GM19238 (cell line): ENCODE measurements around the gene PLEKHA6.
"Not testable (repeated sequence)": the region's sequence is repeated elsewhere in the genome, so short reads cannot be mapped to it uniquely, and the experiment has no call there.

ENCODE experiments used
- DNase-seq: peaks from one replicate; pipeline ENCODE4 v3.0.0; 2011; ENCODE audit warnings: low spot score; ENCODE audit not compliant: insufficient read length

Gene PLEKHA6

GRCh38 chr1:204336421-204337035 lies 23.2 kb downstream of the PLEKHA6 start:
- DNase-seq: no peak

DNA sequence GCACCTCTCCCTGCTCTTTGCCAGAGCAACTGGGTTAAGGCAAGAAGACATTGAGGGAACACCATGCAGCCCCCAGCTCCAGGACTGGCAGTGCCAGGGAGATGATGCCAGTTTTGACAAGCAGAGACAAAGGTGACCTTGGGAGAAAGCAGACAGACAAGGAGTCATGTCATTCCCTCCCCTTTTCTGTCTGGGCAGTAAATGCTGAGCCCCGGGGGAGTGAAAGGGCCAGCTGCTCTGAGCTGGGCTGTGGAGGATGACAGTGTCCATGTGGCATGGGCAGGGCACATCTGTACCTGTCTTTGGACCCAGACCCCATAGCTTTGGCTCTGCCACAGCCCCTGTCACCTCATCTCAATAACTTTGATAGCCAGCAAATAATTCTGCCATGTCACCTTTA lies 24.2 kb downstream of the PLEKHA6 start:
- DNase-seq: no peak

DNA sequence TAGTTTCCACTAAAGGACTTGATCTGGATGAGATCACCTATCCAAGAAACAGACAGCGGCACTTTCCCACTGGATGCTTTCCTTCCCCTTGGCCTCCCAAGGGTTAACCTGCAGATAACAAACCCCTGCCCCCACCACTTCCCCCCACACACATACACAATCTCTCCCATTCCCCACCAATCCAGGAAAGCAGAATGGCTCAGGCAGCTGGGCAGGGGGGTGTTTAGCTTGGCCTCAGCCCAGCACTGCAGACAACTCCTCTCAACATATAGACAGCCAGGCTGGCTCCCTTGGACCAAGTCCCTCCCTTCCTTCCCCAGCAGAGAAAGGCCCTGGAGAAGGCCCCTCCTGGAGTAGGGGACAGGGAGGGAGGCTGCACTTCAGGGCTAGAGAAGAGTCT lies 24.6 kb downstream of the PLEKHA6 start:
- no peak for DNase-seq

DNA sequence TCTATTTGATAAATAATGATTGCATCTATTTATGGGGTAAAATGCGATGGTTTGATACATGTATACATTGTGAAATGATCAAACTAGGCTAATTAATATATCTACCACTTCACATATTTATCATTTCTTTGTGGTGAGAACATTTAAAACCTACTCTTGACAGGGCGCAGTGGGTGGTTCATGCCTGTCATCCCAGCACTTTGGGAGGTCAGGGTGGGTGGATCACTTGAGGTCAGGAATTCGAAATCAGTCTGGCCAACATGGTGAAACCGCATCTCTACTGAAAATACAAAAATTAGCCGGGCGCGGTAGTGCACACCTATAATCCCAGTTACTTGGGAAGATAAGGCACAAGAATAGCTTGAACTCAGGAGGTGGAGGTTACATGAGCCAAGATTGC lies 25.3 kb downstream of the PLEKHA6 start:
- no peak for DNase-seq

GRCh38 chr1:204333427-204333826 lies 26.3 kb downstream of the PLEKHA6 start:
- no peak for DNase-seq

DNA sequence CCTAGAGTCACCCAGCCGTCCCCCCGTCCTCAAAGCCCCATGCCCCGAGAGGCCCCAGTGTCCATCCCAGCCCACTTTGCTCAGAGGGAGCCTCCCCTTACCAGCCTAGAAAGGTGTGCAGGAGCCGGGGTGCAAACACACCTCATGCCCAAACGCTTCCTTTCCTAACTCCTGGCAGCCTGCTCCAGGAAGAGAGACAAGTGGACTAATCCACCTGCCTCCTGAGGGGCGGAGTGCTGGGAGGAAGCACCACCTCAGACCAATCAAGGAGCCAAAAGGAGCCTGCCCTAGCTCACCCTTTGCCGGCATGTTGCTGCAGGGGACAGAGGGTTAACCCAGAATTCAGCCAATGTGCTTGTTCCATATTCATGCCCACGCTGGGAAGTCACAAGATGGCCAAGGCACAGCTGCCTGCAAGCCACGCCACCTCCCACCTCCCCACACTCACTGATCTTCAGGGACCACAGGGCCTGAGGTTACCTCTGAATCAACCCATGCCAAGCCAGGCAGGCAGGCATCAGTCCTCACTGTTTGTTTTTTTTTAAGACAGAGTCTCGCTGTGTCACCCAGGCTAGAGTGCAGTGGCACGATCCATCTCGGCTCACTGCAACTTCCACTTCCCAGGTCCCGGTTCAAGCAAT lies 27.8 kb downstream of the PLEKHA6 start:
- no peak for DNase-seq

- no peak for DNase-seq
Observed at GRCh38 chr1:204331275-204331674, 28.5 kb downstream of the PLEKHA6 start.

GRCh38 chr1:204327870-204328269 lies 31.9 kb downstream of the PLEKHA6 start:
- not testable (repeated sequence) for DNase-seq

DNA sequence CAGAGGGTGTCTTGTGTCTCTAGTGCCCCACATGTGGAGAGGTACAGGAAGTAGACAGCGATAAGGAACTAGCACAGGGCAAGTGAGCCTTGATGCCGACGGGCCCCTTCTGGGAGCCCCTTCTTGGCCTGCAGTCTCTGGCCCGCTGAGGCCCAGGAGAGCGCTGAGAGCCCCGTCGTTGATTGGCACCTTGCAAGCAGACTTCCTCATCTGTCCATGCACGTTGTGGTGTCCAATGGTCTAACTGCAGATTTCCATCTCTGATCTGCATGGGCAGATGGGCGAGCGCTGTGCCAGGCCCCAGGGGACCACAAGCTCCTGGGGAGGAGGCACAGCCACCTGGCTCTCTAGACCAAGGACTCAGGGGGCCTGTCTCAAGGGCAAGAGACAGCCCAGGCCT lies 32.4 kb downstream of the PLEKHA6 start:
- no peak for DNase-seq

DNA sequence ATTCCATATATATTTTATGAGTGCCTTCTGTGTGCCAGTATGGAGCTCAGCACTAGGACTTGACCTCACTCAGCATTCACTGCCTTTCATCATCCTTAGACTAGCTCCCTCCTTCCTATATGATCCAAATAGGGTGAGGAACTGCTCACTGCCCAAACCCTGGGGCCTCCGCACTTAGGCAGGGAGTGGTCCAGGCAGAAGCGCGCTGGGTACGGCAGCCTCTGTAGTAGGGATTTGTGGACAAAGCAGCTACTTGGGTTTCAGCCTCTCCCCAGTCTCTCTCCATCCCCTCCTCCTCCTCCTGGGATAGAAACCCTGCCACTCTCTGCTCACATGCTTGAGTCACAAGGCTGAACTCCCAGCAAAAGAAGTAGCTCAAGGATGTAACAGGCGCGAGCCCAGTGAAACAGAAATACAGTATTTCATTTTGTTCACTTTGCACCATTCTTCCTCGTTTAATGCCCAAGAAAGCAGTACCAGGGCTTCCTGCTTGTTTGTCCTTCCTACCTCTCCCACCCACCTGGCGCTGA lies 32.9 kb downstream of the PLEKHA6 start:
- DNase-seq: no peak

DNA sequence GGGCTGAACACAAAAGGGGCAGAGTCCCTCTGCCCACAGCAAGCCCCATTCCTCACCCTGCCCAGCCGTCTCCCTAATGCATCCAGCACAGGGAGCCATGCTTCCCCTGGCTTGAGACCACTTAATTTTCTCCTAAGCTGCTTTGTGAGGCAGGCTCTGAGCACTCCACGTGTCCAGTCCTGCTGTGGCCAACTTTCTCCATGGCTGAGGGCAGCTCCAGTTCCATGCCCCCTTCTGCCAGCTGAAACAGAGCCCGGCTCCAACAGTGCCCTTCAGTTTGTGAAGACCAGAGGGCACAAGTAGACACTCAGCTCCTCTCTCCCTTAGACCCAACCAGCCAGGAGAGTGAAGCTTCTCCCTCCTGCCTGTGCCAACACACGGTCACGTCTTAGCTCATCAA lies 33.8 kb downstream of the PLEKHA6 start:
- no peak for DNase-seq

- no peak for DNase-seq
Observed at GRCh38 chr1:204323887-204324286, 35.8 kb downstream of the PLEKHA6 start.

GRCh38 chr1:204322339-204322868 lies 37.3 kb downstream of the PLEKHA6 start:
- DNase-seq: no peak

DNA sequence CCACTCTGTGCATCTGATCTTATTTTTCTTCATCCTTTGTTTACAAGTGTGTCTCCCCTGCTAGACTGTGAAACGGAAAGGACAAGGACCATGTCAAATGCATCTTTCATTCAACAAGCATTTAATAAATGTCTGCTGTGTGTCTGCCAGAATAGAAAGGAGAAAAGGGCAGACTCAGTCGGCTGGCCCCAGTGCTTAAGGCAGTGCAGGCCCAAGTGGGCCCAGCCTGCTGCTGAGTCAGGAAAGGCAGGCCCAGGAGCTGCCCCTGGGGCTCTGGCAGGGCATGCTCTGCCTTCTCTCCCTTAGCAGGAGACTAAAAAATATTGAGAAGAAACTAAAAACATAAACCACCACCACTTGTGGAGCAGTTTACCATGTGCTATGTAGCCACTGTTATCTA lies 38.1 kb downstream of the PLEKHA6 start:
- no peak for DNase-seq

DNA sequence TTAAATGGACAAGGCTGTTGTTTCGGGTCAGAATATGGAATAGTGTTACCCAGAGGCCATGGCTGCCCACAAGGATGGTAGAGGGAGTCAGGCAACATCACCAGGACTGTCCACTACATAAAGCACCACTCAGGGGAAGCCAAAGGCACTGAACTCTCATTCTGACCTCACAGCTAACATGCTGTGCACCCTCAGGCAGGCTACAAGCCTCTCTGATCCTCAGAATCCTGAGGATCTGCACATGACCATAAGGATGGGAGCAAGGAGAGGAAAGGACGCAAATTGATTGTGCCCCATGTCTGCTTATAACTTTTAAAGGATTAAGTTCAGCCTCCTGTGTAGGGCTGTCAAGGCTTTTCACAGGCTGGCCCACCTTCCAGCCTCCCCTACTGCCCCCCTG lies 38.7 kb downstream of the PLEKHA6 start:
- DNase-seq: no peak

DNA sequence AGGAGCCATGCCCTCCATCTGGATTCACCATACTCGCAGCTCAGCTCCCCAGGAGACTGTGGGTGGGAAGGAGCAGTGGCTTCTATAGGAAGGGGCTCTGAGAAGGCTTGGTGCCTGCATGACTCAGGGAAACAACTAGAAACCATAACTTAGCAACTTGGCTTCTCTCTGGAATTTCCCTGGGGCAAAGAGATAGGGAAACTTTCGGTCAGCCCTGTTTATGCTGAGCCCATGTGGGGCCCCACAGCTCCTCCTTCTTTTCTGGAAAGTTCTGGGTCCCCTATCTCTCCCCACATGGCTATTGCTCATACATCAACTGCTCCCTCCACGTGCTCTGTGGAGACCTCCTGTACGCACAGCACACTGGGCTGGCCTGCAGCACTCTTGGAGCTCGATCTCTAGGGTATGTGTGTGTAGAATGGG lies 39.3 kb downstream of the PLEKHA6 start:
- no peak for DNase-seq

DNA sequence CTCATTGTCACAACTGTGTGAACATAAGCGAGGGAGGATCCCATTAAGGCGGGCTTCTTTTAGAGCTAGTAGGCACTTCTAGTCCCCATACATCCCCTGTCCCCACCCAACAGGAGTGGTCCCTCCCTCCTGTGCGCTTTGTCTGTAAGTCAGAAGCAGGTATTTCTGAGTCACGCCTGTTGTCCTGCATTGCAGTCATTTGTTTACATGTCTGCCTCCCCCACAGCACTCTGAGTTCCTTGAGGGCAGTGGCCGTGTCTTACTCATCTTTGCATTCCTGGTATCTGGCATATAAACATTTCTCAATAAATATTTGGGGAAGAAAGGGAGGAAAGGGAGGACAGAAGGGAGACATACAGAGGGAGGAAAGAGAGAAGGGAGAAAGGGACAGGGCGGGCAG lies 40.3 kb downstream of the PLEKHA6 start:
- DNase-seq: no peak

- DNase-seq: no peak
Observed at GRCh38 chr1:204319027-204319426, 40.7 kb downstream of the PLEKHA6 start.

- no peak for DNase-seq
Observed at GRCh38 chr1:204318324-204318723, 41.4 kb downstream of the PLEKHA6 start.

DNA sequence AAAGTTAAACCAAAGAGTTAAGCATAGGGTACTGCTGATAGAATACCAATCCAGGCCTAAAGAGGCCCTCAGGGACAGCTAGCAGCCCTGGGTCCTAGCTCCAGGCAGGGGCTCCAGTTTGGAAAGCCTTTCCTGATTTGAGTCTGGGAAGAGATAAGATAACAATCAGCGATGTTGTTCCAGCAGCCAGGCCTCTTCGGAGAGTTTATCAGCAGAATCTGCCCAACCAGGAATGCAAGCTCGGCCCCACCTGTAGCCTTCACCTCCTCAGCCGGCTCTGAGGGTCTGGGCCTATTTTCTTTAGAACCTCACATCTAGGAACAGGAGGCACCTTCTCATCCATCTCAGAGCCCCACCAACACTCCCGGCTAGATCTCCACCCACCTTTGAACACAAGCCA lies 42.6 kb downstream of the PLEKHA6 start:
- no peak for DNase-seq

GRCh38 chr1:204316164-204316563 lies 43.6 kb downstream of the PLEKHA6 start:
- DNase-seq: no peak

DNA sequence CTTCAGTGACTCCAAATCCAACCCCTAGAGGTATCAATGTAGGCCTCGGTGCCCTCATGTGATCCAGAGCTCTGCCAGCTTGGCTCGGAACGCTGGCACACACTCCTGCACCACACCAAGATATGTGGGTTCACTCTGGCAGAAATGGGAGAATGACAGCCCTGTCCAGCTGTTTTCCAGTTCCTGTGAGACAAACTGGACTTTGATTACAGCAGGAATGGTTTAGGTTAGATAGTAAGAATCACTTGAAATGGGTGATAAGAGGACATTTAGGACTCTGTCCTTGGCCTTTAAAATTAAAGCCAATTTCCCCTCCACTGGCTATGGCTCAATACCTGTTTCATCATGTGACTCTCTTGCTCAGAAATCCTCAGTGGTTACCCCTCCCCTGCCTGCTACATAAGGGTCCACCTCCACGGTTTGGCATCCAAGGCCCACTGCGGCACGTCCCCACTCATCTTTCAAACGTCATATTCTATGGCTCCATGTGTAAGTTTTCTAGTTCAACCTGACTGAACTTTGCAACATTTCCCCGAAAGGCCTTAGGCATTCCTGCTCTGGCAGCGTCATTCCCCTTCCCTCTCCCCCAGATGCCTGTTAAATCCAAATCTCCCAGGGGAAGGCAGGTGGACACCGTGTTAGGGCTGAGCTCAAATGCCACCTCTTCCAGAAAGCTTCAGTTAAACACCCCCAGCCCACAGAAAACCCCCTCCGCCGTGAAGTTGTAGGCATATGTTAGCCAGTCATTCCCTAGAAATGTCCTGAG lies 44.7 kb downstream of the PLEKHA6 start:
- DNase-seq: no peak
